SW 1271 (cell line): Measurements from ENCODE around the gene TUBB2A.
"Not testable (repeated sequence)": the region's sequence is repeated elsewhere in the genome, so short reads cannot be mapped to it uniquely, and the experiment has no call there.

ENCODE experiments used
- DNase-seq, 2 experiments: peaks; one replicate each; lab custom pipeline; 2025; lab: John Stamatoyannopoulos, UW

The TUBB2A gene

GRCh38 chr6:3179945-3180344, 22.6 kb upstream of the TUBB2A start:
- not testable (repeated sequence) for DNase-seq

GRCh38 chr6:3178666-3179065, 21.3 kb upstream of the TUBB2A start:
- not testable (repeated sequence) for DNase-seq

GRCh38 chr6:3176562-3177355, 19.4 kb upstream of the TUBB2A start:
- DNase-seq = peak; percentile 64

GRCh38 chr6:3175715-3176402, 18.5 kb upstream of the TUBB2A start:
- DNase-seq = no peak

- not testable (repeated sequence) for DNase-seq
Observed at GRCh38 chr6:3173636-3174089, 16.3 kb upstream of the TUBB2A start.

- DNase-seq = not testable (repeated sequence)
Observed at GRCh38 chr6:3172789-3173188, 15.4 kb upstream of the TUBB2A start.

GRCh38 chr6:3171313-3172175, 14.2 kb upstream of the TUBB2A start:
- DNase-seq = not testable (repeated sequence)

GRCh38 chr6:3170676-3171075, 13.3 kb upstream of the TUBB2A start:
- not testable (repeated sequence) for DNase-seq

GRCh38 chr6:3168046-3168445, 10.7 kb upstream of the TUBB2A start:
- not testable (repeated sequence) for DNase-seq

GRCh38 chr6:3166535-3167225, 9.3 kb upstream of the TUBB2A start:
- not testable (repeated sequence) for DNase-seq

- DNase-seq = no peak
Observed at GRCh38 chr6:3165631-3166534, 8.5 kb upstream of the TUBB2A start.

GRCh38 chr6:3164388-3164787, 7.0 kb upstream of the TUBB2A start:
- DNase-seq = no peak

GRCh38 chr6:3163248-3163594, 5.9 kb upstream of the TUBB2A start:
- no peak for DNase-seq

- DNase-seq = peak; percentile 53 to 82
Observed at GRCh38 chr6:3162565-3163247, 5.4 kb upstream of the TUBB2A start.

- DNase-seq = no peak
Observed at GRCh38 chr6:3162067-3162497, 4.7 kb upstream of the TUBB2A start.

- DNase-seq = no peak
Observed at GRCh38 chr6:3159805-3160781, 2.7 kb upstream of the TUBB2A start.

GRCh38 chr6:3156184-3157130, 887 bp downstream of the TUBB2A start:
- DNase-seq = not testable (repeated sequence)

- not testable (repeated sequence) for DNase-seq
Observed at GRCh38 chr6:3155416-3155815, 1.9 kb downstream of the TUBB2A start.
